HepG2 (cell line): ENCODE results near the gene MACROD2. TPM values are rescaled to one million over a fixed set of nuclear protein-coding genes. Genes with fewer than 3 reads are reported as not detected.

ENCODE experiments used
- ATAC-seq: fragments of 200-7000 bp; cut with Tn5 transposase; 3 replicates; pipeline ENCODE4 v1.9.1; 2020; ENCODE audit warnings: mild to moderate bottlenecking, moderate library complexity
- BruUV-seq: library from RNA; stranded (reverse); fragments of 400-500 nt; replicated peaks from 2 replicates; lab custom pipeline; 2021; lab: Mats Ljungman, UMichigan
- CTCF ChIA-PET: fragments of 300-600 bp; formaldehyde crosslinking; extraction: SDS; loops from one replicate; lab custom pipeline; 2021; ENCODE audit warnings: low total read pairs, inconsistent platforms, low intra/inter-chr PET ratio; lab: Yijun Ruan, JAX
- POLR2A ChIA-PET: fragments of 350-600 bp; sonication (Branson Sonifier 250); formaldehyde crosslinking; loops from one replicate; lab custom pipeline; 2020; ENCODE audit warnings: antibody characterized with exemption, inconsistent platforms; lab: Yijun Ruan, JAX
- DNase-seq: peaks from one replicate; pipeline ENCODE4 v3.0.0-alpha.2; 2015; ENCODE audit warnings: low spot score
- FAIRE-seq: peaks from 3 replicates; lab custom pipeline; 2011; peaks lifted over from hg19 to GRCh38; lab: Jason Lieb, UNC
- H2AFZ ChIP-seq: one replicate; pipeline ENCODE4 v1.6.1; 2011; ENCODE audit warnings: low read length, inconsistent platforms
- H3K27ac ChIP-seq: fragments of 300-600 bp; 3 replicates; pipeline ENCODE4 v1.8.0; 2011; ENCODE audit warnings: mixed run types, mild to moderate bottlenecking, mixed read lengths, low read length, inconsistent platforms; ENCODE audit not compliant: insufficient read depth; ENCODE audit errors: extremely low read length
- H3K27me3 ChIP-seq, 2 experiments: fragments of 200-600 bp in 1 of 2; 2 replicates in 1 of 2; 3 replicates in 1 of 2; pipeline versions ENCODE4 v1.6.0 to v1.8.0; 2011; ENCODE audit warnings: low read length in 2 of 2, mild to moderate bottlenecking in 2 of 2, moderate library complexity in 2 of 2, inconsistent platforms in 1 of 2; ENCODE audit not compliant: insufficient read depth in 2 of 2, control insufficient read depth in 1 of 2
- H3K36me3 ChIP-seq, 2 experiments: fragments of 200-600 bp in 1 of 2; replicated peaks in 1 of 2; 2 replicates in 1 of 2; 3 replicates in 1 of 2; pipeline versions ENCODE4 v1.5.1 to v1.8.0; 2011; ENCODE audit warnings: low read length in 2 of 2, inconsistent platforms in 1 of 2; ENCODE audit not compliant: insufficient read depth in 2 of 2, control insufficient read depth in 1 of 2
- H3K4me1 ChIP-seq: 2 replicates; pipeline ENCODE4 v1.5.1; 2012; ENCODE audit warnings: low read length, inconsistent platforms; ENCODE audit not compliant: insufficient read depth
- H3K4me2 ChIP-seq: 2 replicates; pipeline ENCODE4 v1.6.0; 2011; ENCODE audit warnings: low read depth, low read length, inconsistent platforms
- H3K4me3 ChIP-seq, 3 experiments: fragments of 200-600 bp in 1 of 3; sonication (generic), shearing (Covaris generic) in 1 of 3; replicated peaks in 1 of 3; 2 replicates each; pipeline ENCODE4 v1.5.1; 2011 to 2016; ENCODE audit warnings: low read length in 3 of 3, inconsistent platforms in 2 of 3, low read depth in 2 of 3, mild to moderate bottlenecking in 2 of 3, control low read depth in 1 of 3, mixed read lengths in 1 of 3; ENCODE audit not compliant: insufficient read depth in 1 of 3
- H3K79me2 ChIP-seq: one replicate; pipeline ENCODE4 v1.6.1; 2011; ENCODE audit warnings: low read length, inconsistent platforms; ENCODE audit not compliant: insufficient read depth
- H3K9ac ChIP-seq: 2 replicates; pipeline ENCODE4 v1.6.0; 2011; ENCODE audit warnings: mild to moderate bottlenecking, low read depth, low read length, inconsistent platforms; ENCODE audit not compliant: insufficient read depth
- H3K9me3 ChIP-seq: 2 replicates; pipeline ENCODE4 v1.5.1; 2012; ENCODE audit warnings: mild to moderate bottlenecking, low read length
- H4K20me1 ChIP-seq: 2 replicates; pipeline ENCODE4 v1.6.0; 2011; ENCODE audit warnings: inconsistent platforms, mild to moderate bottlenecking, low read length, moderate library complexity; ENCODE audit not compliant: insufficient read depth
- BRD4 ChIP-seq: sonication (generic); formaldehyde crosslinking; IDR thresholded peaks from 2 replicates; pipeline ENCODE4 v1.4.0; 2020; ENCODE audit warnings: missing genetic modification reagents
- EZH2 ChIP-seq: conservative IDR thresholded peaks from 2 replicates; pipeline ENCODE4 v1.6.1; 2012; ENCODE audit warnings: mild to moderate bottlenecking, low read depth, low read length, moderate library complexity
- KDM4B ChIP-seq: sonication (generic); formaldehyde crosslinking; IDR thresholded peaks from 2 replicates; pipeline ENCODE4 v1.4.0; 2020; ENCODE audit warnings: missing genetic modification reagents
- MIER2 ChIP-seq: IDR thresholded peaks from 2 replicates; pipeline ENCODE4 v1.6.1; 2016; ENCODE audit warnings: missing biosample characterization, missing genetic modification reagents
- NR1H2 ChIP-seq: sonication (generic); formaldehyde crosslinking; IDR thresholded peaks from 2 replicates; pipeline ENCODE4 v1.8.1; 2022; ENCODE audit warnings: low read depth, missing genetic modification reagents, borderline replicate concordance
- SMYD3 ChIP-seq: sonication (generic); formaldehyde crosslinking; IDR thresholded peaks from 2 replicates; pipeline ENCODE4 v1.8.1; 2023; ENCODE audit warnings: mild to moderate bottlenecking, missing genetic modification reagents
- ZSCAN31 ChIP-seq: sonication (generic); formaldehyde crosslinking; IDR thresholded peaks from 2 replicates; pipeline ENCODE4 v1.5.0; 2020; ENCODE audit warnings: low read depth, mild to moderate bottlenecking, missing genetic modification reagents
- WGBS: methylation state at CpG from one replicate; pipeline ENCODE4 v1.1.6; 2017; ENCODE audit warnings: low lambda C conversion rate; 5-methylcytosine and 5-hydroxymethylcytosine counted together
- in situ Hi-C: cut with HindIII; loops from 2 replicates; pipeline ENCODE4 v1.10.0; 2017; ENCODE audit warnings: low pct_unique_long_range_greater_than_20kb; ENCODE audit not compliant: extremely low pct_ligation_motif_present
- intact Hi-C: fragments of 100-400 bp; cut with micrococcal nuclease; formaldehyde crosslinking; loops from one replicate; pipeline ENCODE4 v1.10.0; 2022; ENCODE audit not compliant: unreplicated experiment
- polyA plus RNA-seq, 8 experiments: library from polyadenylated mRNA; depleted of rRNA in 3 of 8; stranded (reverse) in 7 of 8; unstranded in 1 of 8; fragments of >200 nt; fragmentation: Illumina TruSeq in 4 of 8; extraction: Trizol in 4 of 8; gene quantifications; 2 replicates each; pipeline versions ENCODE4 v1.2.1 to v1.2.3, GENCODE V29; 2011 to 2016; ENCODE audit warnings: low read depth in 4 of 8, missing spikeins in 1 of 8, mixed read lengths in 1 of 8; ENCODE audit not compliant: insufficient read depth in 1 of 8
- total RNA-seq, 5 experiments: library from RNA; depleted of rRNA; stranded (reverse); fragments of >200 nt; fragmentation: Illumina TruSeq; extraction: Trizol; gene quantifications; 2 replicates each; pipeline ENCODE4 v1.2.3, GENCODE V29; 2016; ENCODE audit warnings: low read depth in 1 of 5
- TF ChIP-seq, protein P1 (sequence below): sonication (generic); formaldehyde crosslinking; IDR thresholded peaks from 2 replicates; pipeline ENCODE4 v1.4.0; 2020; ENCODE audit warnings: missing genetic modification reagents, borderline replicate concordance
- TF ChIP-seq, protein P2 (sequence below): sonication (generic); formaldehyde crosslinking; IDR thresholded peaks from 2 replicates; pipeline ENCODE4 v1.5.0; 2020; ENCODE audit warnings: missing genetic modification reagents
- TF ChIP-seq, protein P3 (sequence below): sonication (generic); formaldehyde crosslinking; IDR thresholded peaks from 2 replicates; pipeline ENCODE4 v1.4.0; 2020; ENCODE audit warnings: missing genetic modification reagents, mild to moderate bottlenecking, borderline replicate concordance
- TF ChIP-seq, protein P4 (sequence below): sonication (generic); formaldehyde crosslinking; IDR thresholded peaks from 2 replicates; pipeline ENCODE4 v1.4.0; 2020; ENCODE audit warnings: missing genetic modification reagents, borderline replicate concordance

The MACROD2 gene
- total and polyA plus RNA-seq, 2 of the 13 experiments (the other 11 are each of a cell fraction or from before 2014, with no cell fraction given) = 0.13 to 0.51 TPM

DNA sequence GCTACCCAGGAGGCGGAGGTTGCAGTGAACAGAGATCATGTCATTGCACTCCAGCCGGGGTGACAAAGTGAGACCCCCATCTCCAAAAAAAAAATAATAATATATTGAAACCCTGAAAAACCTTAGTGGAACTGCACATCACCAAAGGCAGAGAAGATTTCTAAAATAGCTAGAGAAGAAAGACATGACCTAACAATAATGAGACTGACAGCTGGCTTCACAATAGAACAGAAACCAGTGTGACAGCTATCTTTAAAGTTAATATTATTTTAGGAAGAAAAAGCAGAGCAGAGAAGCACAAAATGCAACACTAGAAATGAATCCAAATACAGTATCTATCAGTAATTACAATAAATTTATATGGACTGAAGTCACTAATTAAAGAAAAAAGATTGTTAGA, 409.2 kb downstream of the MACROD2 start:
- POLR2A ChIA-PET = no interaction called here
- H3K9me3 ChIP-seq = 0 out of 2 replicates have a peak, but pooled peaks cover 7% of the 10 kb centered on the region
- H4K20me1 ChIP-seq = no peaks in the 10 kb centered on the region
- intact Hi-C loops = no loop called here
- no peaks in the 10 kb centered on the region for H3K79me2 ChIP-seq
- H3K9ac ChIP-seq = no peak overlapping the region
- no peaks in the 10 kb centered on the region for H3K4me1 ChIP-seq
- 43% methylated on average over 2 of the region's 2 CpGs for WGBS
- ATAC-seq (no peak), DNase-seq (no peak), FAIRE-seq (no peak)
- no peaks in the 10 kb centered on the region for H3K36me3 ChIP-seq
- H3K27ac ChIP-seq = no peak overlapping the region
- H3K27me3 ChIP-seq = no peaks in the 10 kb centered on the region
- CTCF ChIA-PET = no interaction called here
- in situ Hi-C loops = no loop called here
- no peak overlapping the region for H3K4me2 ChIP-seq
- H3K4me3 ChIP-seq = no peak overlapping the region
- TF ChIP-seq, protein P1, sequence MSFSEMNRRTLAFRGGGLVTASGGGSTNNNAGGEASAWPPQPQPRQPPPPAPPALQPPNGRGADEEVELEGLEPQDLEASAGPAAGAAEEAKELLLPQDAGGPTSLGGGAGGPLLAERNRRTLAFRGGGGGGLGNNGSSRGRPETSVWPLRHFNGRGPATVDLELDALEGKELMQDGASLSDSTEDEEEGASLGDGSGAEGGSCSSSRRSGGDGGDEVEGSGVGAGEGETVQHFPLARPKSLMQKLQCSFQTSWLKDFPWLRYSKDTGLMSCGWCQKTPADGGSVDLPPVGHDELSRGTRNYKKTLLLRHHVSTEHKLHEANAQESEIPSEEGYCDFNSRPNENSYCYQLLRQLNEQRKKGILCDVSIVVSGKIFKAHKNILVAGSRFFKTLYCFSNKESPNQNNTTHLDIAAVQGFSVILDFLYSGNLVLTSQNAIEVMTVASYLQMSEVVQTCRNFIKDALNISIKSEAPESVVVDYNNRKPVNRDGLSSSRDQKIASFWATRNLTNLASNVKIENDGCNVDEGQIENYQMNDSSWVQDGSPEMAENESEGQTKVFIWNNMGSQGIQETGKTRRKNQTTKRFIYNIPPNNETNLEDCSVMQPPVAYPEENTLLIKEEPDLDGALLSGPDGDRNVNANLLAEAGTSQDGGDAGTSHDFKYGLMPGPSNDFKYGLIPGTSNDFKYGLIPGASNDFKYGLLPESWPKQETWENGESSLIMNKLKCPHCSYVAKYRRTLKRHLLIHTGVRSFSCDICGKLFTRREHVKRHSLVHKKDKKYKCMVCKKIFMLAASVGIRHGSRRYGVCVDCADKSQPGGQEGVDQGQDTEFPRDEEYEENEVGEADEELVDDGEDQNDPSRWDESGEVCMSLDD (CRISPR knock-in tag) = no peak
- no peak for TF ChIP-seq KDM4B (CRISPR knock-in tag)
- no peak for TF ChIP-seq ZSCAN31 (CRISPR knock-in tag)
- no peak for TF ChIP-seq MIER2 (CRISPR knock-in tag)
- TF ChIP-seq BRD4 (CRISPR knock-in tag) = no peak
- no peak for TF ChIP-seq EZH2
- TF ChIP-seq NR1H2 = no peak
- no peak for TF ChIP-seq SMYD3 (CRISPR knock-in tag)
- TF ChIP-seq, protein P2, sequence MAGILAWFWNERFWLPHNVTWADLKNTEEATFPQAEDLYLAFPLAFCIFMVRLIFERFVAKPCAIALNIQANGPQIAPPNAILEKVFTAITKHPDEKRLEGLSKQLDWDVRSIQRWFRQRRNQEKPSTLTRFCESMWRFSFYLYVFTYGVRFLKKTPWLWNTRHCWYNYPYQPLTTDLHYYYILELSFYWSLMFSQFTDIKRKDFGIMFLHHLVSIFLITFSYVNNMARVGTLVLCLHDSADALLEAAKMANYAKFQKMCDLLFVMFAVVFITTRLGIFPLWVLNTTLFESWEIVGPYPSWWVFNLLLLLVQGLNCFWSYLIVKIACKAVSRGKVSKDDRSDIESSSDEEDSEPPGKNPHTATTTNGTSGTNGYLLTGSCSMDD (CRISPR knock-in tag) = no peak
- TF ChIP-seq, protein P3, sequence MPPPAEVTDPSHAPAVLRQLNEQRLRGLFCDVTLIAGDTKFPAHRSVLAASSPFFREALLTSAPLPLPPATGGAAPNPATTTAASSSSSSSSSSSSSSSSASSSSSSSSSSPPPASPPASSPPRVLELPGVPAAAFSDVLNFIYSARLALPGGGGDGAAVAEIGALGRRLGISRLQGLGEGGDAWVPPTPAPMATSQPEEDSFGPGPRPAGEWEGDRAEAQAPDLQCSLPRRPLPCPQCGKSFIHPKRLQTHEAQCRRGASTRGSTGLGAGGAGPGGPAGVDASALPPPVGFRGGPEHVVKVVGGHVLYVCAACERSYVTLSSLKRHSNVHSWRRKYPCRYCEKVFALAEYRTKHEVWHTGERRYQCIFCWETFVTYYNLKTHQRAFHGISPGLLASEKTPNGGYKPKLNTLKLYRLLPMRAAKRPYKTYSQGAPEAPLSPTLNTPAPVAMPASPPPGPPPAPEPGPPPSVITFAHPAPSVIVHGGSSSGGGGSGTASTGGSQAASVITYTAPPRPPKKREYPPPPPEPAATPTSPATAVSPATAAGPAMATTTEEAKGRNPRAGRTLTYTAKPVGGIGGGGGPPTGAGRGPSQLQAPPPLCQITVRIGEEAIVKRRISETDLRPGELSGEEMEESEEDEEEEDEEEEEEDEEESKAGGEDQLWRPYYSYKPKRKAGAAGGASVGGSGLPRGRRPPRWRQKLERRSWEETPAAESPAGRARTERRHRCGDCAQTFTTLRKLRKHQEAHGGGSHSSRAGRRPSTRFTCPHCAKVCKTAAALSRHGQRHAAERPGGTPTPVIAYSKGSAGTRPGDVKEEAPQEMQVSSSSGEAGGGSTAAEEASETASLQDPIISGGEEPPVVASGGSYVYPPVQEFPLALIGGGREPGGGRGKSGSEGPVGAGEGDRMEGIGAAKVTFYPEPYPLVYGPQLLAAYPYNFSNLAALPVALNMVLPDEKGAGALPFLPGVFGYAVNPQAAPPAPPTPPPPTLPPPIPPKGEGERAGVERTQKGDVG (CRISPR knock-in tag) = no peak
- TF ChIP-seq, protein P4, sequence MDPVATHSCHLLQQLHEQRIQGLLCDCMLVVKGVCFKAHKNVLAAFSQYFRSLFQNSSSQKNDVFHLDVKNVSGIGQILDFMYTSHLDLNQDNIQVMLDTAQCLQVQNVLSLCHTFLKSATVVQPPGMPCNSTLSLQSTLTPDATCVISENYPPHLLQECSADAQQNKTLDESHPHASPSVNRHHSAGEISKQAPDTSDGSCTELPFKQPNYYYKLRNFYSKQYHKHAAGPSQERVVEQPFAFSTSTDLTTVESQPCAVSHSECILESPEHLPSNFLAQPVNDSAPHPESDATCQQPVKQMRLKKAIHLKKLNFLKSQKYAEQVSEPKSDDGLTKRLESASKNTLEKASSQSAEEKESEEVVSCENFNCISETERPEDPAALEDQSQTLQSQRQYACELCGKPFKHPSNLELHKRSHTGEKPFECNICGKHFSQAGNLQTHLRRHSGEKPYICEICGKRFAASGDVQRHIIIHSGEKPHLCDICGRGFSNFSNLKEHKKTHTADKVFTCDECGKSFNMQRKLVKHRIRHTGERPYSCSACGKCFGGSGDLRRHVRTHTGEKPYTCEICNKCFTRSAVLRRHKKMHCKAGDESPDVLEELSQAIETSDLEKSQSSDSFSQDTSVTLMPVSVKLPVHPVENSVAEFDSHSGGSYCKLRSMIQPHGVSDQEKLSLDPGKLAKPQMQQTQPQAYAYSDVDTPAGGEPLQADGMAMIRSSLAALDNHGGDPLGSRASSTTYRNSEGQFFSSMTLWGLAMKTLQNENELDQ (CRISPR knock-in tag) = no peak
- no peak overlapping the region for H2AFZ ChIP-seq
- BruUV-seq = no TSS peak
